Measurements from ENCODE around the gene SNX5. TPM values are rescaled to one million over a fixed set of nuclear protein-coding genes. Genes with fewer than 3 reads are reported as not detected.

Gene SNX5
- total RNA-seq, 4 donors from 2014 or later = 49.8 to 88.8 (median 60.9) TPM

- DNase-seq (no peak), ATAC-seq (no peak)
- no peak overlapping the region for H3K4me3 ChIP-seq
- no peaks in the 10 kb centered on the region for H3K9me3 ChIP-seq
- TF ChIP-seq CTCF (IDR thresholded peaks at IDR 0.05 in 4 of 5, conservative IDR thresholded peaks at IDR 0.05 in 1 of 5) (no peak), POLR2A (IDR thresholded peaks at IDR 0.05) (no peak)
- intact Hi-C loops (cut with DNase I; ENCODE audit: low total_unique reads) = no loop called here
- H3K27me3 ChIP-seq = no peaks in the 10 kb centered on the region
- peaks cover 0 to 13% of the 10 kb centered on the region in 2 donors for H3K4me1 ChIP-seq
- no peak overlapping the region for H3K27ac ChIP-seq
- in situ Hi-C loops (cut with MboI; ENCODE audit: low sequenced_read_pairs in 4 of 4) = loop anchor here in 3 of 4 donors (10.0 to 25.0 kb wide), 3 partner anchors 258 to 410 kb away; partner anchors contain the start of genes BFSP1 (in 2 of the 3), BANF2 (in 1 of the 3) and RRBP1 (in 1 of the 3)
- H3K36me3 ChIP-seq = peaks cover 0 to 84% of the 10 kb centered on the region in 2 donors
Observed at GRCh38 chr20:17944854-17945474, 23.6 kb downstream of the SNX5 start.

- Histone ChIP-seq H3K4me1 (peaks cover 10 to 27% of the 10 kb centered on the region in 2 donors), H3K9me3 (no peaks in the 10 kb centered on the region), H3K27me3 (no peaks in the 10 kb centered on the region), H3K36me3 (peaks cover 0 to 67% of the 10 kb centered on the region in 2 donors), H3K27ac (no peak overlapping the region), H3K4me3 (no peak overlapping the region)
- ATAC-seq = no peak
- TF ChIP-seq CTCF (IDR thresholded peaks at IDR 0.05 in 4 of 5, conservative IDR thresholded peaks at IDR 0.05 in 1 of 5) (no peak), POLR2A (IDR thresholded peaks at IDR 0.05) (no peak)
- intact Hi-C loops (cut with DNase I; ENCODE audit: low total_unique reads) = no loop called here
- in situ Hi-C loops (cut with MboI; ENCODE audit: low sequenced_read_pairs in 4 of 4) = loop anchor here in 3 of 4 donors (10.0 to 25.0 kb wide), 3 partner anchors 256 to 409 kb away; partner anchors contain the start of genes BFSP1 (in 2 of the 3), BANF2 (in 1 of the 3) and RRBP1 (in 1 of the 3)
- DNase-seq = no peak
Observed at GRCh38 chr20:17943343-17943742, 25.3 kb downstream of the SNX5 start.

- peaks cover 0 to 54% of the 10 kb centered on the region in 2 donors for H3K36me3 ChIP-seq
- intact Hi-C loops (cut with DNase I; ENCODE audit: low total_unique reads) (no loop called here), in situ Hi-C loops (cut with MboI; ENCODE audit: low sequenced_read_pairs in 4 of 4) (loop anchor here in 3 of 4 donors (10.0 to 25.0 kb wide), 3 partner anchors 255 to 407 kb away; partner anchors contain the start of genes BFSP1 (in 2 of the 3), BANF2 (in 1 of the 3) and RRBP1 (in 1 of the 3))
- H3K9me3 ChIP-seq = no peaks in the 10 kb centered on the region
- peaks cover 25 to 38% of the 10 kb centered on the region in 2 donors for H3K4me1 ChIP-seq
- DNase-seq (peak in 1 of 2 donors; percentile 58), ATAC-seq (peak; percentile 71 to 74)
- no peak overlapping the region for H3K4me3 ChIP-seq
- H3K27ac ChIP-seq = peak overlapping the region; percentile 21 to 47 (median 42)
- no peaks in the 10 kb centered on the region for H3K27me3 ChIP-seq
- no peak for TF ChIP-seq POLR2A (IDR thresholded peaks at IDR 0.05)
- TF ChIP-seq CTCF (IDR thresholded peaks at IDR 0.05 in 4 of 5, conservative IDR thresholded peaks at IDR 0.05 in 1 of 5) = no peak
Observed at GRCh38 chr20:17941826-17942196, 26.8 kb downstream of the SNX5 start.

- Histone ChIP-seq H3K27ac (peak overlapping the region; percentile 21 to 47 (median 42)), H3K4me3 (no peak overlapping the region), H3K36me3 (peaks cover 0 to 48% of the 10 kb centered on the region in 2 donors), H3K9me3 (no peaks in the 10 kb centered on the region), H3K27me3 (no peaks in the 10 kb centered on the region), H3K4me1 (peaks cover 30 to 44% of the 10 kb centered on the region in 2 donors)
- DNase-seq (no peak), ATAC-seq (no peak)
- intact Hi-C loops (cut with DNase I; ENCODE audit: low total_unique reads) = no loop called here
- in situ Hi-C loops (cut with MboI; ENCODE audit: low sequenced_read_pairs in 4 of 4) = loop anchor here in 3 of 4 donors (10.0 to 25.0 kb wide), 3 partner anchors 254 to 406 kb away; partner anchors contain the start of genes BFSP1 (in 2 of the 3), BANF2 (in 1 of the 3) and RRBP1 (in 1 of the 3)
- TF ChIP-seq CTCF (IDR thresholded peaks at IDR 0.05 in 4 of 5, conservative IDR thresholded peaks at IDR 0.05 in 1 of 5) = no peak
- TF ChIP-seq POLR2A (IDR thresholded peaks at IDR 0.05) = no peak
Observed at GRCh38 chr20:17941087-17941825, 27.3 kb downstream of the SNX5 start.

Data from gastrocnemius medialis (tissue), 4 donors.